ENCODE data around the gene CBLC.
"Not testable (repeated sequence)": the region's sequence is repeated elsewhere in the genome, so short reads cannot be mapped to it uniquely, and the experiment has no call there.

Gene CBLC

GRCh38 chr19:44819246-44819832 is 41.6 kb downstream of the CBLC start:
- no peak for DNase-seq (ENCODE audit: low spot score)

- DNase-seq (ENCODE audit: low spot score): peak; percentile 29
These were observed 43.2 kb downstream of the CBLC start for GRCh38 chr19:44820648-44821609.

GRCh38 chr19:44822177-44822576 is 44.5 kb downstream of the CBLC start:
- DNase-seq (ENCODE audit: low spot score): no peak

- DNase-seq (ENCODE audit: low spot score): no peak
These were observed 45.1 kb downstream of the CBLC start for GRCh38 chr19:44822670-44823372.

GRCh38 chr19:44823373-44823698 is 45.6 kb downstream of the CBLC start:
- DNase-seq (ENCODE audit: low spot score): no peak

- no peak for DNase-seq (ENCODE audit: low spot score)
These were observed 47.1 kb downstream of the CBLC start for GRCh38 chr19:44824761-44825160.

- not testable (repeated sequence) for DNase-seq (ENCODE audit: low spot score)
These were observed 55.2 kb downstream of the CBLC start for GRCh38 chr19:44832875-44833274.

- DNase-seq (ENCODE audit: low spot score): not testable (repeated sequence)
These were observed 56.7 kb downstream of the CBLC start for GRCh38 chr19:44834399-44834798.

GRCh38 chr19:44839276-44839675 is 61.6 kb downstream of the CBLC start:
- DNase-seq (ENCODE audit: low spot score): no peak

- DNase-seq (ENCODE audit: low spot score): no peak
These were observed 63.1 kb downstream of the CBLC start for GRCh38 chr19:44840811-44841210.

- DNase-seq (ENCODE audit: low spot score): no peak
These were observed 63.5 kb downstream of the CBLC start for GRCh38 chr19:44841231-44841630.

GRCh38 chr19:44845286-44845611 is 67.6 kb downstream of the CBLC start:
- DNase-seq (ENCODE audit: low spot score): no peak

- peak; percentile 99 for DNase-seq (ENCODE audit: low spot score)
These were observed 68.1 kb downstream of the CBLC start, which contains the start of gene NECTIN2 for GRCh38 chr19:44845612-44846454. Gene NECTIN2, plus strand, starts transcription at chr19:44846297. Its CDS starts 229 bp downstream, at chr19:44846526.

GRCh38 chr19:44846455-44847143 is 68.9 kb downstream of the CBLC start:
- DNase-seq (ENCODE audit: low spot score): no peak

GRCh38 chr19:44847144-44848035 is 69.7 kb downstream of the CBLC start:
- DNase-seq (ENCODE audit: low spot score): peak; percentile 61

- peak; percentile 36 for DNase-seq (ENCODE audit: low spot score)
These were observed 70.5 kb downstream of the CBLC start for GRCh38 chr19:44848036-44848811.

- DNase-seq (ENCODE audit: low spot score): no peak
These were observed 71.2 kb downstream of the CBLC start for GRCh38 chr19:44848812-44849447.

All from AG20443 (cell line).